22Rv1 (cell line): ENCODE data around the gene GAB2.

ENCODE experiments used
- H3K27ac ChIP-seq: fragments of 450-650 bp; 2 replicates; pipeline ENCODE4 v1.5.1; 2017
- ZFX ChIP-seq: fragments of 450-650 bp; IDR thresholded peaks from 2 replicates; pipeline ENCODE4 v1.6.1; 2017; ENCODE audit warnings: antibody characterized with exemption, borderline replicate concordance
- TF ChIP-seq, protein P1 (sequence below): fragments of 450-650 bp; IDR thresholded peaks from 2 replicates; pipeline ENCODE4 v1.5.1; 2017; ENCODE audit warnings: mild to moderate bottlenecking

The GAB2 gene

DNA sequence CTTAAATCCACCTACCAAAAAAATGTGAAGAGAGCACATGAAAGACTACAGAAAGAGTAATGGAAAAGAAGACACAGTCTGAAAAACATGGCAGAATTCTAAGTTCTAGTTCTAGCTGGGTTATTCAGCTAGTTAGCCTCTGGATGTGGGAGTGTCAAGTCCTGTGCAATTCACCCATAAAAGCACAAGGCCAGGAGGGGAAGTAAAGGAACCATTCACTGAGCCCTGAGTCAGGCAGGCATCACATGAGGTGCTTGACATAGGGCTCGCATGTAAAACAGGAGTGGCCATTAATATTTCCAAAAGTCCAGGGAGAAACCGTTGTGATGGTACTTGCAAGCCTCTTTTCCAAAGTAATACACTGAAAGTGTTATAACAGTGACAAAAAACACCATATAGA, 103.7 kb downstream of the GAB2 start:
- TF ChIP-seq ZFX = no peak
- TF ChIP-seq, protein P1, sequence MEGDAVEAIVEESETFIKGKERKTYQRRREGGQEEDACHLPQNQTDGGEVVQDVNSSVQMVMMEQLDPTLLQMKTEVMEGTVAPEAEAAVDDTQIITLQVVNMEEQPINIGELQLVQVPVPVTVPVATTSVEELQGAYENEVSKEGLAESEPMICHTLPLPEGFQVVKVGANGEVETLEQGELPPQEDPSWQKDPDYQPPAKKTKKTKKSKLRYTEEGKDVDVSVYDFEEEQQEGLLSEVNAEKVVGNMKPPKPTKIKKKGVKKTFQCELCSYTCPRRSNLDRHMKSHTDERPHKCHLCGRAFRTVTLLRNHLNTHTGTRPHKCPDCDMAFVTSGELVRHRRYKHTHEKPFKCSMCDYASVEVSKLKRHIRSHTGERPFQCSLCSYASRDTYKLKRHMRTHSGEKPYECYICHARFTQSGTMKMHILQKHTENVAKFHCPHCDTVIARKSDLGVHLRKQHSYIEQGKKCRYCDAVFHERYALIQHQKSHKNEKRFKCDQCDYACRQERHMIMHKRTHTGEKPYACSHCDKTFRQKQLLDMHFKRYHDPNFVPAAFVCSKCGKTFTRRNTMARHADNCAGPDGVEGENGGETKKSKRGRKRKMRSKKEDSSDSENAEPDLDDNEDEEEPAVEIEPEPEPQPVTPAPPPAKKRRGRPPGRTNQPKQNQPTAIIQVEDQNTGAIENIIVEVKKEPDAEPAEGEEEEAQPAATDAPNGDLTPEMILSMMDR = no peak
- no peak overlapping the region for H3K27ac ChIP-seq

DNA sequence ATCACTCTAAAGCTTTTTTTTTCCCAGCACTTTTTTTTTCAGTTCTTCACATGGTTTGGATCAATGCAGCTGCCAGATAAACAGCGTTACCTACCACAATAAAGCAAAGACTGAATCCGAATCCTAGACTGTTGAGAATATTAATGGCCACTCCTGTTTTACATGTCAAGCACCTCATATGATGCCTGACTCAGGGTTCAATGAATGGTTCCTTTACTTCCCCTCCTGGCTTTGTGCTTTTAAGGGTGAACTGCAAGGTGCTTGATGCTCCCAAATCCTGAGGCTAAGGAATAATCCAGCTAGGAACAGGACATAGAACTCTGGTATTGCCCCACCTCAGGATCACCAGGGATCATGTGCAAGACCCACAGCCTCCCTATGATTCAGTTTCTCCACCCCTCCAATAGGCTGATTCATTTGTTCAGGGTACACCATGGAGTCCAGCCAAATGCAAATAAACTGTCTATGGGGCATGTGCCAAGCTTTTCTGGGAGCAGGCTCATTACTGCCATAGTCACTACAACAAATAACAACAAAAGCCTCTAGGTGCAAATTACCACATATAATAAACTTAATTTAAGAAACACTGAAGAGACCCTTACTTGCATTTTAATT, 104.3 kb downstream of the GAB2 start:
- TF ChIP-seq ZFX = no peak
- TF ChIP-seq, protein P1 = no peak
- no peak overlapping the region for H3K27ac ChIP-seq

DNA sequence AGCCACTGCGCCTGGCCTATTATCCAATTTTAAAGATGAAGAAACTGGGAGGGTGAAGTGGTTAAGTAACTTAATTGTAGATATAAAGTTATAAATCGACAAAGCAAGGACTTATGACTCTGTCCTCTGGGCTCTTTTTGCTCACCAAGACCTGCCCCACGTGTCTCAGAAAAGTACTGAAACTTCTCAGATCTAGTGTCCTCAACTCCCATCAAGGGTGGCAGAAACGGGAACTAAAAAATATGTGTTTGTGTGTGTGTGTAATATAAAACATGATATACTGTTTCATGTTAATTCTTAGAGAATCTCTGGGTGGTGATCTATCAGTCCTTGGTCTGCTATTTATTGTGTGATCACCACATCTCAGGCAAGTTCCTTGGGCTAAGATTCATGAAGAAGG, 104.9 kb downstream of the GAB2 start:
- H3K27ac ChIP-seq = no peak overlapping the region
- no peak for TF ChIP-seq ZFX
- TF ChIP-seq, protein P1 = no peak

DNA sequence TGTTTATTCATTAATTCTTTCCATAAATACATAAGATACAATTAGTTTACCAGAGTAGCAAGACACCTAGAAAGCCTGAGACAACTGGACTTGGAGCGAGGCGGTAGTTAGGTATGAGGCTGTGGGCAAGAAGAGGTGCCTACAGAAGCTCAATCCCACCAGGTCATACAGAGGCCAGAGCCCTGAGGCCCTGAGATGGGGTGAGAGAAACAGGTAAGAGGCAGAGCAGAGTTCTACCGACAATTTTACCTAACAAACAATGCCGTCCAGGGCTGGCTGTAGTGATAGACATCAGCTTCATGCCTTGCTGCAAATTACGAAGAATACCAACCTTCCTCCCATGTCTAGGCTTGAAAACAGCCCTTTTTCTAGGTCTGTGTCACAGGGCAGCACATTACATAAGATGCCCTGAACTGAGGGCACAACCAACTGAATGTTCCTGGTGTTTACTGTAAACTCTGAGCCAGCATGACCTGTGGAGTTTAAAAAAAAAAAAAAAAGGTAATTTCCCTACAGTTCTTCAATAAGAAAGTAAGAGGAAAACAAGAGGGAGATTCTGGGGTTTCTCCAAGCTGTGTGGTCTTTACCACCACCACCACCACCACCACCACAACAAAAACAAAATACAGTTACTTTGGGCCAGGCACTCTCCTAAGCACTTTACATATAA, 105.8 kb downstream of the GAB2 start:
- H3K27ac ChIP-seq = no peak overlapping the region
- TF ChIP-seq, protein P1 = no peak
- no peak for TF ChIP-seq ZFX

DNA sequence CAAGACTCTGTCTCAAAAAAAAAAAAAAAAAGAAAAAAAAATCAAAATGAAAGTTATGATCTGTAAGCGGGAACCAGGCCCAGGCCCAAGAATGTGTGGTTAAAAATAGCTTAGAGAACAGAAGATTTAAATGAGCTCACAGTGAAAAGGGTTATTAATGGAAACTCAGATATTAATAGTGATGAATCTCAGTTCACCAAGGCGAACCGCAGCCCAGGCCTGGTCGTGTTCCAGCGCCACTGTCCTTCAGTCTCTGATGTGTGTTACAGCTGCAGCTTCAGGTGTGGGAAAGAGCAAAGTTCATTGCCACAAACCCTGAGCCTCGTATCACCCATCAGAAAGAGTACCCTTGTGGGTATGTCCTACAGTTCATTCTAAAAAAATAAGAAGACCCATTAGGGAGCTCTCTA, 107.1 kb downstream of the GAB2 start:
- no peak overlapping the region for H3K27ac ChIP-seq
- no peak for TF ChIP-seq ZFX
- TF ChIP-seq, protein P1 = no peak

DNA sequence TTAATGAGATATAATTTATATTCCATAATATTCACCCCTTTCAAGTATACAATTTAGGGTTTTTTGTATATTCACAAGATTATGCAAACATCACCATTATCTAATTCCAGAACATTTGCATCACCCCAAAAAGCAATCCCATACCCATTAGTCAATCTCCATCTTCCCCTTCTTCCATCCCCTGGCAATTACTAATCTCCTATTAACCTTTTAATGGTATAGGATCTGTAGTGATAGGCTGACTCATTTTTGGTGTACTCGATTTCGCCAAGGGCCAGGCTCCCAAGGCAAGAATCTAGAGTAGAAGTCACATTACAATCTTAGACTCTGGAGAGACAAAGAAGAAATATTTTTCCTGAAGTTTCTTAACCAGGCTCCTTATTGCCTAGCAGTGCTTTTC, 113.4 kb downstream of the GAB2 start:
- no peak overlapping the region for H3K27ac ChIP-seq
- TF ChIP-seq, protein P1 = no peak
- TF ChIP-seq ZFX = no peak

DNA sequence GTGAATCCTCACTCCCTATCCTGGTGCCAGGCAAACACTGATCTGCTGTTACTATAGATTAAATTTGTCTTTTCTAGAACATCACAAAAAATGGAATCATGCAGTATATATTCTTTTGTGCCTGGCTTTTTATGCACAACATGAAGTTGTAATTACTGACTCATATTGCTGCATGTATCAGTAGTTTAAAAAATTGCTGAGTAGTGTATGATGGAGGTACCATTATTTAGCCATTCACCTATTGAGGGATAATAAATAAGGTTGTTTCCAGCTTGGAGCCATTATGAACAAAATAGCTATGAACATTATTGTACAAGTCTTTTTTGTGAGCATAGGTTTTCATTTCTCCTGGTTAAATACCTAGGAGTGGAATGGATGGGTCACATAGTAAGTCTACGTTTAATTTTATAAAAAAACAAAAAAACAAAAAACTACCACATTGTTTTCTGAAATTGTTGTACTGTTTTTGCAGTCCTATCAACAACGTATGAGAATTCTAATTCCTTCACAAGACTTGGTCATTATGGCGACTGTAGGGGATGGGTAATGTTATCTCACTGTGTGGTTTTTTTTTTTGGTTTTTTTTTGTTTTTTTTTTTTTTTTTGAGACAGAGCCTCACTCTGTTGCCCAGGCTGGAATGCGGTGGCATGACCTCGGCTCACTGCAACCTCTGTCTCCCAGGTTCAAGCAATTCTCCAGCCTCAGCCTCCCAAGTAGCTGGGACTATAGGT, 117.3 kb downstream of the GAB2 start:
- TF ChIP-seq, protein P1 = no peak
- TF ChIP-seq ZFX = no peak
- no peak overlapping the region for H3K27ac ChIP-seq
